Upper lobe of left lung (tissue), 4 donors: Measurements from ENCODE around the gene RIOK3.

Experiments used
- CTCF ChIP-seq, 6 experiments: fragments of 450-650 bp in 4 of 6; fragments of 200-600 bp in 2 of 6; sonication (generic) in 2 of 6; IDR thresholded peaks; one replicate each; pipeline ENCODE4 v1.5.1; 2016 to 2019; ENCODE audit warnings: antibody characterized with exemption in 6 of 6
- EP300 ChIP-seq, 4 donors: sonication (generic); formaldehyde crosslinking; IDR thresholded peaks; one replicate each; pipeline ENCODE4 v1.5.1; 2017; ENCODE audit warnings: antibody characterized with exemption in 4 of 4, control low read depth in 2 of 4
- POLR2A ChIP-seq, 4 donors: fragments of 450-650 bp; IDR thresholded peaks; one replicate each; pipeline ENCODE4 v1.5.1; 2016 to 2017; ENCODE audit warnings: antibody characterized with exemption in 4 of 4, mild to moderate bottlenecking in 2 of 4
- POLR2AphosphoS5 ChIP-seq, 2 donors: sonication (generic); formaldehyde crosslinking; IDR thresholded peaks; one replicate each; pipeline ENCODE4 v1.5.1; 2017; ENCODE audit warnings: antibody characterized with exemption in 2 of 2

DNA sequence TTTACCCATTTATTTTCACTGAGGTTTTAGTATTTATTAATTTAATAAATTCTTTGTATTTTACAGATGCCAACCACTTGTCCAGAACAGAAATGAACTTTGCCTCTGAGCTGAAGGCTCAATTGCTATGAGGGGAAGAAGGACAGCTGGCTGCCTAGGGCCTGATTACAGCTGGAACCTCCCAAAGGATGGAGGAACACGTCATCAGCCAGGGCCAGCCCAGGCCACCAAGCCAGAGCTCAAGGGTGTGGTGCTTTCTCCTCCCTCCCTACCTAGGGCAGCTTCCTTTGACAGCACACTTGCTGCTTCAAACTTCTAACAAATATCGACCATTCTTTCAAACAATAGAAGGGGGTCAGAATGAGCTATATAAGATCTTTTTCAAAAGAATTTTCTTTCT lies 19.7 kb upstream of the RIOK3 start:
- TF ChIP-seq CTCF (IDR thresholded peaks at IDR 0.05) (no peak), POLR2A (IDR thresholded peaks at IDR 0.05) (no peak), POLR2AphosphoS5 (IDR thresholded peaks at IDR 0.05) (no peak), EP300 (IDR thresholded peaks at IDR 0.05) (no peak)
